GM21529 (cell line): ENCODE data around the gene PKMYT1.

Experiments
- ATAC-seq: cut with Tn5 transposase; IDR thresholded peaks from one replicate; pipeline ENCODE4 v1.9.1; 2021; ENCODE audit not compliant: unreplicated experiment

Gene PKMYT1

GRCh38 chr16:2980227-2981176 lies at the start of gene PKMYT1:
Gene PKMYT1 (minus strand): TSS chr16:2980446. CDS start chr16:2979657, 789 bp downstream.
- ATAC-seq, result peak; percentile 63

GRCh38 chr16:3029491-3030221 lies 49.4 kb upstream of the PKMYT1 start:
- ATAC-seq, result no peak

GRCh38 chr16:3028716-3029319 lies 48.6 kb upstream of the PKMYT1 start:
- no peak for ATAC-seq

GRCh38 chr16:3027983-3028715 lies 47.9 kb upstream of the PKMYT1 start:
- ATAC-seq, result no peak

- no peak for ATAC-seq
Observed at GRCh38 chr16:3027489-3027795, 47.2 kb upstream of the PKMYT1 start.

GRCh38 chr16:3026609-3027488 lies 46.6 kb upstream of the PKMYT1 start:
- no peak for ATAC-seq

GRCh38 chr16:3026003-3026378 lies 45.7 kb upstream of the PKMYT1 start:
- no peak for ATAC-seq

GRCh38 chr16:3025032-3026002 lies 45.1 kb upstream of the PKMYT1 start:
- no peak for ATAC-seq

GRCh38 chr16:3023669-3024478 lies 43.6 kb upstream of the PKMYT1 start, which contains the start of the genes HCFC1R1 and THOC6:
Gene HCFC1R1 (minus strand): TSS chr16:3023942. CDS start chr16:3023941, 1 bp downstream.
Gene THOC6 (plus strand): TSS chr16:3024035. CDS start chr16:3024327, 292 bp downstream.
- peak; percentile 60 for ATAC-seq

GRCh38 chr16:3023415-3023668 lies 43.1 kb upstream of the PKMYT1 start:
- ATAC-seq, result no peak

GRCh38 chr16:3022684-3023414 lies 42.6 kb upstream of the PKMYT1 start:
- no peak for ATAC-seq

- ATAC-seq, result no peak
Observed at GRCh38 chr16:3022208-3022683, 42.0 kb upstream of the PKMYT1 start.

GRCh38 chr16:3021449-3022207 lies 41.4 kb upstream of the PKMYT1 start:
- no peak for ATAC-seq

- ATAC-seq, result no peak
Observed at GRCh38 chr16:3020604-3021448, 40.6 kb upstream of the PKMYT1 start.

- no peak for ATAC-seq
Observed at GRCh38 chr16:3020247-3020603, 40.0 kb upstream of the PKMYT1 start, which contains the start of gene TNFRSF12A. Gene TNFRSF12A (plus strand): TSS chr16:3020368. CDS start chr16:3020398, 30 bp downstream.
